ENCODE measurements around the gene GRID2IP.
"Not testable (repeated sequence)": the region's sequence is repeated elsewhere in the genome, so short reads cannot be mapped to it uniquely, and the experiment has no call there.

The GRID2IP gene

GRCh38 chr7:6579446-6579845 is 28.2 kb upstream of the GRID2IP start:
- no peak overlapping the region for H3K4me3 ChIP-seq (ENCODE audit: low read length)
- peak; percentile 21; the same call in 1 of the 2 replicates for TF ChIP-seq CTCF (conservative IDR thresholded peaks at IDR 0.05; ENCODE audit: low read length)
- peak; percentile 11 for DNase-seq (ENCODE audit: low read depth)

- peak overlapping the region; percentile 76 for H3K4me3 ChIP-seq (ENCODE audit: low read length)
- TF ChIP-seq CTCF (conservative IDR thresholded peaks at IDR 0.05; ENCODE audit: low read length) = no peak
- DNase-seq (ENCODE audit: low read depth) = peak; percentile 16
Observed at GRCh38 chr7:6578114-6579084, 27.1 kb upstream of the GRID2IP start.

GRCh38 chr7:6577369-6578113 is 26.3 kb upstream of the GRID2IP start, which contains the start of gene ZDHHC4:
Gene ZDHHC4 (plus strand): TSS chr7:6577454. CDS start chr7:6580562, 3,108 bp downstream.
- no peak for TF ChIP-seq CTCF (conservative IDR thresholded peaks at IDR 0.05; ENCODE audit: low read length)
- peak; percentile 88 for DNase-seq (ENCODE audit: low read depth)
- peak within 1 kb of the TSS; percentile 76 for H3K4me3 ChIP-seq (ENCODE audit: low read length)

GRCh38 chr7:6576867-6577368 is 25.7 kb upstream of the GRID2IP start:
- not testable (repeated sequence) for DNase-seq (ENCODE audit: low read depth)
- peak overlapping the region; percentile 76 for H3K4me3 ChIP-seq (ENCODE audit: low read length)

- TF ChIP-seq CTCF (conservative IDR thresholded peaks at IDR 0.05; ENCODE audit: low read length) = no peak
- no peak for DNase-seq (ENCODE audit: low read depth)
- H3K4me3 ChIP-seq (ENCODE audit: low read length) = peak overlapping the region; percentile 64
Observed at GRCh38 chr7:6576024-6576866, 25.0 kb upstream of the GRID2IP start.

- TF ChIP-seq CTCF (conservative IDR thresholded peaks at IDR 0.05; ENCODE audit: low read length) = no peak
- H3K4me3 ChIP-seq (ENCODE audit: low read length) = no peak overlapping the region
- DNase-seq (ENCODE audit: low read depth) = no peak
Observed at GRCh38 chr7:6575281-6576023, 24.2 kb upstream of the GRID2IP start.

Data from AG10803 (cell line).